Neural progenitor cell (in vitro differentiated cells): ENCODE measurements around the gene PRF1. TPM values are rescaled to one million over a fixed set of nuclear protein-coding genes. Genes with fewer than 3 reads are reported as not detected.

Source experiments
- DNase-seq: peaks from one replicate; pipeline ENCODE4 v3.0.0-alpha.2; 2016; ENCODE audit warnings: low spot score
- H2AFZ ChIP-seq: fragments of 200-600 bp; sonication (generic); replicated peaks from 2 replicates; pipeline ENCODE4 v1.6.1; 2016; ENCODE audit warnings: antibody characterized with exemption
- H3F3A ChIP-seq: fragments of 200-600 bp; sonication (generic); 2 replicates; pipeline ENCODE4 v1.6.1; 2016; ENCODE audit warnings: antibody characterized with exemption, low read depth
- H3K27ac ChIP-seq: fragments of 200-600 bp; sonication (generic); 2 replicates; pipeline ENCODE4 v1.5.1; 2016; ENCODE audit warnings: mild to moderate bottlenecking
- H3K27me3 ChIP-seq: fragments of 200-600 bp; sonication (generic); 2 replicates; pipeline ENCODE4 v1.6.1; 2016; ENCODE audit warnings: mild to moderate bottlenecking, moderate library complexity
- H3K36me3 ChIP-seq: fragments of 200-600 bp; sonication (generic); 2 replicates; pipeline ENCODE4 v1.5.1; 2016
- H3K4me1 ChIP-seq: fragments of 200-600 bp; sonication (generic); 2 replicates; pipeline ENCODE4 v1.6.1; 2016; ENCODE audit warnings: mixed run types
- H3K4me2 ChIP-seq: fragments of 200-600 bp; sonication (generic); 2 replicates; pipeline ENCODE4 v1.6.1; 2016
- H3K4me3 ChIP-seq: fragments of 200-600 bp; sonication (generic); 2 replicates; pipeline ENCODE4 v1.5.1; 2016
- H3K79me2 ChIP-seq: fragments of 200-600 bp; sonication (generic); 2 replicates; pipeline ENCODE4 v1.6.1; 2016; ENCODE audit warnings: low read depth
- H3K9ac ChIP-seq: fragments of 200-600 bp; sonication (generic); 2 replicates; pipeline ENCODE4 v1.6.1; 2016
- H3K9me3 ChIP-seq: fragments of 200-600 bp; sonication (generic); 2 replicates; pipeline ENCODE4 v1.5.1; 2016; ENCODE audit warnings: low read depth
- H4K20me1 ChIP-seq: fragments of 200-600 bp; sonication (generic); 2 replicates; pipeline ENCODE4 v1.6.1; 2016; ENCODE audit warnings: low read depth
- H3K27ac Mint-ChIP-seq: 3 replicates; pipeline ENCODE4 v1.8.0; 2021; ENCODE audit warnings: mixed read lengths
- H3K27me3 Mint-ChIP-seq: 2 replicates; pipeline ENCODE4 v1.8.0; 2022; ENCODE audit warnings: low read depth, mild to moderate bottlenecking, inconsistent platforms, moderate library complexity, mixed read lengths; ENCODE audit not compliant: insufficient read depth
- H3K36me3 Mint-ChIP-seq: 3 replicates; pipeline ENCODE4 v1.8.0; 2021; ENCODE audit warnings: mixed read lengths
- H3K4me1 Mint-ChIP-seq: 3 replicates; pipeline ENCODE4 v1.8.0; 2021; ENCODE audit warnings: mixed read lengths
- H3K4me3 Mint-ChIP-seq: 3 replicates; pipeline ENCODE4 v1.8.0; 2021; ENCODE audit warnings: mild to moderate bottlenecking, moderate library complexity, mixed read lengths
- H3K9me3 Mint-ChIP-seq: 3 replicates; pipeline ENCODE4 v1.8.0; 2020; ENCODE audit warnings: mixed read lengths
- CTCF ChIP-seq: fragments of 200-600 bp; sonication (generic); IDR thresholded peaks from 2 replicates; pipeline ENCODE4 v1.5.1; 2017; ENCODE audit warnings: antibody characterized with exemption, mild to moderate bottlenecking
- EZH2 ChIP-seq: fragments of 200-600 bp; sonication (generic); IDR thresholded peaks from 2 replicates; pipeline ENCODE4 v1.6.1; 2017; ENCODE audit warnings: antibody characterized with exemption, mild to moderate bottlenecking, moderate library complexity
- EZH2phosphoT487 ChIP-seq: fragments of 200-600 bp; sonication (generic); IDR thresholded peaks from 2 replicates; pipeline ENCODE4 v1.6.1; 2017; ENCODE audit warnings: antibody characterized with exemption
- total RNA-seq: library from RNA; depleted of rRNA; stranded (reverse); fragments of >200 nt; gene quantifications from 2 replicates; pipeline ENCODE4 v1.2.3, GENCODE V29; 2015; ENCODE audit warnings: low replicate concordance

PRF1 gene
- total RNA-seq, 1 donor from 2014 or later: not detected

DNA sequence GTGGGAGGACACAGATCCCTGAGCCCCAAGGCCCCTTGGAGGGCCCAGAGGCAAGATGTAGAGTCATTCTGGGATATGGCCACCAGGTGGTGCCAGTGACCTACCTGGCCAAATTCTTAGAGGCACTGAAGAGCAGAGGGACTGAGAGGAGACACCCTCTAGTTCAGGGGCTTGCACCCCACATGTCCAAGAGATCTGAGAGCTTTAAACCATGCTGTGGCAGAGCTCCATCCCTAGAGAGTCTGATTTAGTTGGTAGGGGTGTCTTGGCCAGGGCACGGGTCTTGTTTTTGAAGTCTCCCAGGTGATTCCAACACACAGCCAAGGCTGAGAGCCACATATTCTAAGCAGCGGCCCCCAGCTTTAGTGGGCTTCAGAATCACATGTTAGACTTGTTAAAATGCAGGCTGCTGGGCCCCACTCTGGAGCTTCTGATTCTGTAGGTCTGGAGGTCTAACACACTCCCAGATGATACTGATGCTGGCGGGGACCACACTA is 52.5 kb downstream of the PRF1 start:
- Mint-ChIP-seq H3K9me3 (no peaks in the 10 kb centered on the region), H3K27ac (peak overlapping the region; percentile 31), H3K36me3 (no peaks in the 10 kb centered on the region), H3K4me3 (no peak overlapping the region), H3K4me1 (peaks cover 8% of the 10 kb centered on the region), H3K27me3 (no peaks in the 10 kb centered on the region)
- Histone ChIP-seq H3K9me3 (no peaks in the 10 kb centered on the region), H4K20me1 (no peaks in the 10 kb centered on the region), H3F3A (no peaks in the 10 kb centered on the region), H3K4me2 (no peak overlapping the region), H3K36me3 (no peaks in the 10 kb centered on the region), H3K4me3 (no peak overlapping the region), H3K9ac (no peak overlapping the region), H3K27ac (no peak overlapping the region), H3K4me1 (no peaks in the 10 kb centered on the region), H3K79me2 (no peaks in the 10 kb centered on the region), H3K27me3 (no peaks in the 10 kb centered on the region), H2AFZ (no peak overlapping the region)
- DNase-seq: peak; percentile 75
- no peak for TF ChIP-seq EZH2phosphoT487
- TF ChIP-seq CTCF: peak; percentile 90

- no peak overlapping the region for H3K27ac ChIP-seq
- no peak overlapping the region for H3K4me2 ChIP-seq
- no peak overlapping the region for H3K4me3 ChIP-seq
- no peaks in the 10 kb centered on the region for H3K27me3 Mint-ChIP-seq
- peak overlapping the region; percentile 31 for H3K27ac Mint-ChIP-seq
- no peaks in the 10 kb centered on the region for H3K9me3 Mint-ChIP-seq
- DNase-seq: no peak
- H3K9me3 ChIP-seq: no peaks in the 10 kb centered on the region
- no peaks in the 10 kb centered on the region for H3K79me2 ChIP-seq
- no peak overlapping the region for H2AFZ ChIP-seq
- no peak for TF ChIP-seq EZH2phosphoT487
- no peak for TF ChIP-seq CTCF
- no peak for TF ChIP-seq EZH2
- H4K20me1 ChIP-seq: no peaks in the 10 kb centered on the region
- H3K4me1 ChIP-seq: no peaks in the 10 kb centered on the region
- H3K27me3 ChIP-seq: no peaks in the 10 kb centered on the region
- no peaks in the 10 kb centered on the region for H3K36me3 ChIP-seq
- H3K9ac ChIP-seq: no peak overlapping the region
- H3K36me3 Mint-ChIP-seq: no peaks in the 10 kb centered on the region
- H3K4me3 Mint-ChIP-seq: no peak overlapping the region
- peaks cover 8% of the 10 kb centered on the region for H3K4me1 Mint-ChIP-seq
- no peaks in the 10 kb centered on the region for H3F3A ChIP-seq
Measured at GRCh38 chr10:70549351-70549961, 53.1 kb downstream of the PRF1 start.

Other genes starting within 250 kb of the PRF1 start
- gene LRRC20, start 220.1 kb downstream of the PRF1 start, total RNA-seq: 19.0 and 44.9 TPM in 2 replicates
- 110 and 122 TPM in 2 replicates for gene EIF4EBP2, start 198.6 kb downstream of the PRF1 start, total RNA-seq
- gene NODAL, start 161.1 kb downstream of the PRF1 start, total RNA-seq: not detected in 2 replicates
- gene PALD1, start 124.0 kb downstream of the PRF1 start, total RNA-seq: 9.6 and 20.4 TPM in 2 replicates
- gene ADAMTS14, start 69.8 kb upstream of the PRF1 start, total RNA-seq: 0.53 TPM in 1 of 2 replicates, not detected in the other
- not detected in 2 replicates for gene TBATA, start 182.6 kb upstream of the PRF1 start, total RNA-seq
- gene SGPL1, start 213.2 kb upstream of the PRF1 start, total RNA-seq: 51.5 and 53.6 TPM in 2 replicates